GM19043 (cell line): Measurements from ENCODE around the gene SRC.

Experiments
- ATAC-seq: cut with Tn5 transposase; IDR thresholded peaks from one replicate; pipeline ENCODE4 v1.9.1; 2021; ENCODE audit warnings: low read depth; ENCODE audit not compliant: unreplicated experiment

SRC gene

DNA sequence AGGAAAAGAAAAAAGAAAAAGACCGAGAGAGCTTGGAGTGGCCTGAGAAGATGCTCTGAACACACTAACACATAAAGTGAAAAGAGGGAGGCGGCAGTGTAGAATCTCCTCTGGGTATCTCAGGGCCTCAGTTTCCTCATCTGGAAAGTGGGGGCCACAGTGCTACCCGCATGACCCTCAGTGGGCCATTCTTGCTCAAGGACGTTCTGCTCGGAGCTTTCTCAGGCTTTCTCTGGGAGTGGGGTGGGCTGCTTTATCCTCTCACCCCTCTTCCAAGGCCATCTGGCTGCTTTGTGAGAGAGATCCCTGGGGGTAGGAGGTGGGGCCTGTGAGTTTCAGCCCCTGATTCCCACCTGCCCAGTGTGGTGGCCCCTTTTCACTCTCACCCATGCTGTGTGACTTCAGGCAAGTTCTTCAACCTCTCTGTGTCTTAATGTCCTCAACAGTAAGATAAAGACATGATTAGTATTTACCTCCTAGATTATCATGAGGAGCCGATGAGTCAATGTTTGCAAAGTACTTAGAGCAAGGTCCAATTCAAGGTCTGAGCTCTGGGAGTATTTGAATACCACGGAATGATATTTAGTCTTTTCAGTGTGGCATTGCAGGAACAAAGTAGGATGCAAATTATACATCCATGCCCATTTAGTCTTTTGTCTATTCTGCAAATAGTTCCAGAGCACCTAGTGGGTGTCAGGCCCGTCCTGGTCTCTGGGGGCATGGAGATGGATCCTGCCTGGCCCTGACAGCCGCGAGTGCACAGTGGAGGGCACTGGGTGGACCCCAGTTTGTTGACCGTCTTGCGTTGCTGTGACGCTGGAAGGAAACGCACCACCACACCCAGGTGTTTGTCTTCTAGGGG, 34.3 kb downstream of the SRC start:
- ATAC-seq, result no peak

DNA sequence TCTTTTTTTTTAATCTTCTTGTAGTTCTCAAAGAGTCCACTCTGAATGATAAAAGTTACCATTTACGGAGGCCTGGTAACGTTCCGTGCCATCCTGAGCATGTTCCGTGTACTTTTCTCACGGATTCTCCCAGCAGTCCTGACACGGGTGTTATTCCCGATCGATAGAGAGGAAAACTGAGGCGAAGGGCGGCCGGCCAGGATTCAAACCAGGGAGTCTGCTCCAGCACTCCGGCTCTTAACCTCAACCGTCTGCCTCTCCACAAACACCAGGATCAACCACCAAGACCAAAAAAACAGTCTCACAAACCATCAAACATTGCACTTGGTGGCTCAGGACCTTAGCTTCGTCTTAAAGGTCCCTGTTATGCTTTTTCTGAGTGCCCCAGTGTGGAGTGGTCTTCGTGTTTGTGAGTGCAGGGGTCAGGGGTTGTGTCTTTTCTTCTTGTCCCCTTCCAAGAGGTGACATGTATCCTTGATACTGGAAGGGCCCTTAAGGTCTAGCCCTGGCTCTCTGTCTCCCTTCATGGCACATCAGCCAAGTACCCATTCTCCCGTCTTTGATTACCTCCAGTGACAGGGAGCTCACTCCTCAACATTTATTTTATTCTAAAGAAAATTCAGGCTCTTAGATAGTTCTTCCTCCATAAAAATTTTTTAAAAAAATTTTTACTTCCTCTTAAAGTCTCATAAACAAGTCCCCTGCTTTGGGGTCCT, 35.1 kb downstream of the SRC start:
- no peak for ATAC-seq

DNA sequence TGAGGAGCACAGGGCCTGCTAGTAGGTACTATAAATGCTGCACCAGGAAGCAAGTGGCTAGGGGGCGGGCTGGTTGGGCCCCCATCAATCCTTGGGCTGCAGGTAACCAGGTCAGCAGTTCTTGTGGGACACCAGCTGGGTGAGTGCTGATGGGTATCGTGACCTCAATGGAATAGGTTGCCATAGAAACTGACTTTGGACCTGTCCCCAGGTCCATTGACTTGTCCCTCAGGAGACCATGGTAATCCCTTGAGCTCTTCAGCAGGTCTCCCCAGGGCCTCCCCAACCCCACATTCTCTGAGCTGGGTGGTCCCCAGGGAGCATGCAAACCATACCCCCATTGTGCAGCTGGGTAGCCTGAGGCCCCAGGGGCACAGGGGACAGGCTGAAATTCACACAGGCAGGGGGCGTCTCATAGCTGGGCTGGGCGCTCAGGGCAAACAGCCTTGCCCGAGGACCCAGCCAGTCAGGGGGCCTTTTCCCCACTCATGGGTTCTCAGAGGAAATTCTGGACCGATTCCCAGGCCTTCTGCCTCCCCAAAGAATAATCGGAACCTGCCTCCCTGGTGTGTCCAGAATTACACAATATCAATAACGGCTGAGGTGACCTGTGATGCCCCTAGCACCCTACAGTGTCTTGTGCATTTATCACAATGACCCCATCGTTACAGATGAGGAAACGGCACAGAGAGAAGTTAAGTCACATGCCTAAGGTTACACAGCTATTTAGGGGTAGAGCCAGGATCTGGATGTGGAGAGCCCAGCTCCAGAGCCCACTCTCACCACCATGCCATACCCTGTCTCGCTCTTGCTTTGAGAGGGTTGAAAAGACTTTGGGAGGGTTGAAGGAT, 35.9 kb downstream of the SRC start:
- ATAC-seq, result no peak

DNA sequence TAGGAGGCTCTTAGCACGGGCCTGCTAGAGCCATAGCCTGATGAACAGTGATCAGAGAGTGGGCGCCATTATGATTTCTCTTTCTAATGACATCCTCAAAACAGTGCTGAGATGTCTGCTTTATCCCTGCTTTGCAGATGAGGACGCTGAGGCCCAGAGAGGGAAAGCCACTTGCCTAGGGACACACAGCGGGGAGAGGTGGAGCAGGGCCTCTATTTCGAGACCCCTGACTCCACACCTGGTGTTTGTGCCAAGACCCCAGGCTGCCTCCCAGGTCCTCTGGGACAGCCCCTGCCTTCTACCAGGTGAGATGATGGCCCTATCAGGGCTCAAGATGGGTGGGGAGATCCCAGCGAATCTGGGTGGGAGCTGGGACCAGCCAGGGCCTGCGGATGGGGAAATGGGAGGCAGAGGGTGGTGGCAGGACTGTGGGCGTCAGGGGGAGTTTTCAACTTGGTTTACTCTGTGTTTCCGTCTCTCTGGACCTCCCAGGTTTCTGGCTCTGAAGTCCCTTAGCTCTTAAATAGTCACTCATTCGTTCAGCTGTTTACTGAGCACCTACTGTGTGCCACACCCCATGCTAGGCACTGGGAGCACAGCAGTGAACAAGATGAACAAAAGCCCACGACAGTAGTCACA, 36.7 kb downstream of the SRC start:
- no peak for ATAC-seq

DNA sequence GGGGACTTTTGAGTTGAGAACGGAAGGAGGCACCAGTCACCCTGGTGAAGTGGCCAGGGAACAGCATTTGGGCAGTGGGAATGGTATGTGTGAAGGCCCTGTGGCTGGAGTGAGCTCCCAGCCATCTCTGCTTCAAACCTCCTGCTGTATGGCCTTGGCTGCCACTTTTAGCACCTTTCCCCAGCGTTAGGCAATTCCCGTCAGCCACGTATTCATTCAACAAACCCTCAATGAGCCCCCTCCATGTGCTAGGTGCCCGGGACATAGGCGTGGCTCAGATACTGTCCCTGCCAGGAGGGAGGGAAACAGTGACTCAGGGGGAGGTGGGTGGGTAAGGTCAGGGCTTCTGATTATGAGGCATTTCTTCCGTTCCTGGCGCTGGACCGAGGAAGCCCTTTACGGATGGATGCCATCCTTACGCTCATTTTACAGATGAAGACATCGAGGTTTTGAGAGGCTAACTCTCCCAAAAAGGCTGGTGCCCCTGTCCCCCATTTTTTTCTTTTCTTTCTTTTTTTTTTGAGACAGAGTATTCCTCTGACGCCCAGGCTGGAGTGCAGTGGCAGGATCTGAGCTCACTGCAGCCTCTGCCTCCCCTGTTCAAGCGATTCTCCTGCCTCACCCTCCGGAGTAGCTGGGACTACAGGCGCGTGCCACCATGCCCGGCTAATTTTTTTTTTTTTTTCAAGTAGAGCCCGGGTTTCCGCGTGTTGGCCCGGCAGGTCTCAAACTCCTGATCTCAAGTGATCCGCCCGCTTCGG, 37.5 kb downstream of the SRC start:
- no peak for ATAC-seq

DNA sequence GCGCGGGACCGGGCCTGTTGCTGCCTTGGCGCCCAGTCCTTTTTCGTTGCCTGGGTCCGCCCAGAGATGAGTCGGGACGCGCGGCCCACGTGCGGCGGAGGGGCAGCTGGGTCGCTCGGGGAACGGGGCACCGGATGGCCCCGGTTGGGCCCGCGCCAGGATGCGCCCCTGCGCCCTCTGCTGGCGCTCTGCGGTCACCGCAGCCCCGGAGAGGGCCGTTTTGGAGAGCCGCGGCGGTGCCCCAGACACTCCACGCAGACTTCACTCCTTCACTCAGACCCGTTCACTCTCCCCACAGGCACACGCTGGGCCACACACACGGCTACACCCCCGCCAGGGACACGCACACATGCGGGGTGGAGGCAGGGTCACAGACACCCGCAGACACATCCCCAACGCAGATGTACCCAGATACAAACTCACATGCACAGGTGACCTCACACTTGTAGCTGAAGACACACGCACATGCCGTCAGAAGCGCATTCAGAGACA, 38.8 kb downstream of the SRC start:
- no peak for ATAC-seq

DNA sequence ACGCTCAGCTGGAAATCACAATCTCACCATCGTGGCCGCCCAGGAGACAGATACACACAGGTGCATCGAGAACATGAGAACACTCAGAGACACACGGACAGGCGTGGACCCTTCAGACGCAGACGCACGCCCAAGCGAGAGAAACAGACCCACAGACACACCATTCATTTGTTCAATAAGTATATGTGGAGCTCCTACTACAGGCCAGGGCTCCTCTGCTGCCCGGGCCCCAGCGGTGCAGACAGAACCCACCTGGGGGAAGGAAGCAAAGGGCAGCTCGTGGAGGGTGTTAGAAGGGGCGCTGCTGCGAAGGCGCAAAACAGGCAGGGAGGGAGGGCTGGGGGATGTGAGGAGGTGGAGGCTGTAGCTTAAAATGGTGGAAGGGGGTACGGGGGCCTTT, 39.2 kb downstream of the SRC start:
- ATAC-seq, result no peak

DNA sequence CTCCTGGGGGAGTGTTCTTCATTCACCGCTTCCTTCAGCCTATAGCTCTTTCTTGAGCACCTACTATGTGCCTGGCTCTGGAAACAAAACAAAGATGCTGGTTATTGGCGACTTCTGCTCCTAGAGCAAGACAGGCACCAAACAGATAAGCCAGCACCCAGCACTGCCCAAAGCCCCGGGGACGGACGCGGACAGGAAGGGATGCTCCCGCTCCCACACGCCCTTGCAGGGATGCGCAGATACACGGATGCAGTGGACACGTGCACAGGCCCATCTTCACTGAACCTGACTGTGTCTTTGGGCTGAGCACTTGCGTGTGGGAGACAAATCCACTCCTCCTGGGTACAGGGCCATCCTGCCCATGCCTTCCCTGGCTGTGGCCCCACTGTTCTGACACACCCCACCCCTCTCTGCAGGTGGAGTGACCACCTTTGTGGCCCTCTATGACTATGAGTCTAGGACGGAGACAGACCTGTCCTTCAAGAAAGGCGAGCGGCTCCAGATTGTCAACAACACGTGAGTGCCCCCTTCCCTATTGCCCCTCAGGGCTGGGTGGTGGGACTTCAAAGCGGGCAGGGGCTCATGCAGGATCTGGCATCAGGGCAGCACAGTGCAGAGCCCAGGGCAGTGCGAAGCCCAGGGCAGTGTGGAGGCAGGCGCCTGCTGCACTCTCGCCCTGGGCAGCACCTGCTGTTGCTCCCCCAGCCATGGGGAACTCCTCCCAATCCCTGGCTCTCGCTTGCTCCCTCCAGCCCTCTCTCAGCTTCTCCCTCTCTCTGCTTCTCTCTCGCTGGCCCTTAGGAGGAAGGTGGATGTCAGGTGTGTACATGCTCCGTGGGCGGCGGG, 39.9 kb downstream of the SRC start:
- no peak for ATAC-seq

DNA sequence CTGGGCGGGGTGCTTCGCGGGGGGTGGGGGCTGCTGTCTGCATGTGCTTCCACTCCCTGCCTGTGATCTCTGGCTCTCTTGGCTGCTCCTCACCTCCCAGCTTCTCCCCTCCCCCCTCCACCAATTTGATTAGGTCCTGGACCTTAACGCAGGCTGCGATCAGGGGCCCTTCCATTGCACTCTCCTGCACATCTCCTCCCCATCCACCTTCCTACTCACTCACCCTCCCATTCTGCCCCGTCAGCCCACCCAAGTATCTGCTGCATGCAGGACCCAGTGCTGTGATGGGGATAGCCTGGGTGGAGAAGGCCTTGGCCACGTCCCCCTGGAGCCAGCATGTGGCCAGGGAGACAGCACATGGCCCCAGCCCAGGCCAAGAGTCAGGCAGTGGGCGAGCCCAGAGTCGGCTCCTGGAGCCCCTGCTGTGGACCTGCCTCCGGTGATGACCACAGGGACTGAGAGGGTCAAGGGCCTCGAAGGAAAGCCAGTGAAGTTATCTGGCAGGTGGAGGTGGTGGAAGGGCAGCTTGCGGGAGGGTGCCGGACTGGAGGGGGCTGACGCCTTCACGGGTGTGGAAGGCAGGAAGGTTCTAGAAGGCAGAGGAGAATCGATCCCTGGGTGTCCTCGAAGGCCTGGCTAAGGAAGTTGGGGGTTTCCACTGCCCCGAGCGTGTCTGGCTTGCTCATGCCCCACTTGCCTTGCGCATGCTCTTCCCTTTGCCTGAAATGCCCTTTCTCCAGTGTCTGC, 40.7 kb downstream of the SRC start:
- no peak for ATAC-seq

DNA sequence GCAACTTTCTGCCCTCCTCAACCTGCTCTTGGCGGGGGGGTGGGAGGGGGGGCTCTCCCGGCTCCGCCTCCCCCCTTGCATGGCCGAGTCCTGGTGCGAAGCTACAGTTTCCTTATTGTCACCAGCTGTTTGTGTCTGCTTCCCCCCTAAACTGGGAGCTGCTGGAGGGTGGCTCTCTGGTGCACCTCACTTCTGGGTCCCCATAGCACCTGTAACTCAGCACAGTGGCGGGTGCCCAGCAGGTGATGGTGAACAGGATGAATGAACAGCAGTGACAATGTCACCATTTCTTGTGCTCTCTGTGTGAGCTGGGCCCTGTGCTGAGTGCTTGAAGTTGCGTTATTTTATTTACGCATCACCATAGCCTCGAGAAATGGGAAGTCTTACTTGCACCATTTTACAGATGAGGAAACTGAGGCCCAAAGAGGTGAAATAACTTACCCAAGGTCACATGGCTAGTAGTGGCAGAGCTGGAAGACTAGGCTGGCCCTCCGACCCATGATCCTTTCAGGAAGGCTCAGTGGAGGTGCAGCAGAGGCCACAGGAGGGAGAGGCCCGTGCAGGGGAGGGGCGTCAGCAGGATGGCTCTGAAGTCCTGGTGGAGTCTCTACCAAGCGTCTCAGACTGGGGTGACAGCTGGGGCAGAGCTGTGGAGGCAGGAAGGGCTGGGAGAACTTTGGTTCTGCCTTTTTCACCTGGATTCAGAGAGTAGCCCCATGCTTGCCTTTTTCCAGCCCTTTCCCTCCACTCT, 41.8 kb downstream of the SRC start:
- no peak for ATAC-seq

DNA sequence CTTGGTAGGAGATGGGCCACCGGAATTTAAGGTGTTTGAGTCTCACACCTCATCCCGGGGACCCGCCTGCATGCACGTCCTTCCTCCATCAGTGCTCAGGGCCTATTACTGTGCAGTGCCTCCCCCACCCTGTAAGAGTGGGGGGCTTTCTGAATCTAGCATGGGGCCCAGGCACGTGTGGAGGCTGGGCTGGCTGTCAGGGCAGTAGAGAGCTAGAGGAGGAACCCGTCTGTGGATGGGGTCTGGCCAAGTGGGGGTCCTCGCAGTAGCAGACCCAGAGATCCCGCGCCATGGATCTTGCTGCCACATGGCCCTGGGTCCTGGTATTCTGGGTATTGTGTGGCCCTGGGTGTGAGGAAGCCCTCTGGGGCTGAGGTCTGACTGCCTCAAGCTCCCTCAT, 42.9 kb downstream of the SRC start:
- no peak for ATAC-seq

DNA sequence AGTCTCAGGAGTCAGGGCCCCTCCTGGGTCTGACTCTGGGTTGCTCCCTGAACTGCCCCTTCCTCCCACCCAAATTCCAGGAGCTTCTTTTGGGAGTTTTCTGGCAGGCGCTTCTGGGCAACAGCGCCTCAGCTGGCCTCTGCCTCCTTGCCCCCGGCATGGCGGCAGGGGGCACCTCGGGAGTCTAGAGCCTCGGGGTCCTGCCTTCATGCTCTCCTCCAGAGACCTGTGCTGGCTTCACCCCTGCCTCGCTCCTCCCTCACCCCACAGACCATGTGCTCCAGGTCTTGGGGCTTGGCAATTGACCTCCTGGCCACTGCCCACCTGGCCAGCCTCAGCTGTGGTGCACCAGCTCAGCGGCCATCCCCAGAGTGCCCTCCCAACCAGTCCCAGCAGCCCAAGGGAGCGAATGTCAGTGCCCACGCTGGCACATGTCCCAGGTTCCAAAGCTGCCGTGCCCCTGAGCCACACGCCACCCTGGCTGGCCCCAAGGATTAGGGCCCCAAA, 43.4 kb downstream of the SRC start:
- no peak for ATAC-seq

DNA sequence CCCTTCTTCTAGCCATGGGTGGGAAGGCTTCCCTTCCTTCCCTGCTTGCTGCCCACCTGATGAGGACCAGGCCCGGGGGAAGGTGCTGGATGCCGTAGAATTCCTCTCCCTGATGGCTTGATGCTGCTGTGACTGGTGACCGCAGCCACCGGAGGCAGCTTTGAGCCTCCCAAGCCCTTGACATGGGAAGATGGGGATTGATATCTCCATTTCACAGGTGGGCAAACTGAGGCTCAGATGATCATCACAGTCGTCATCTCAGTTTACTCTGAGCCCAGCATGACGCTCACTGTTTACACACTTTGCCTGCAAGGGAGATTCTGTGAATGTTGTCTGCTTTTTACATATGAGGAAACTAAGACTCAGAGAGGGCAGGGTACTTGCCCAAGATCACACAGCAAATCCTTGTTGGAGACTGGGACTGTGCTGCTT, 43.9 kb downstream of the SRC start:
- ATAC-seq, result no peak

DNA sequence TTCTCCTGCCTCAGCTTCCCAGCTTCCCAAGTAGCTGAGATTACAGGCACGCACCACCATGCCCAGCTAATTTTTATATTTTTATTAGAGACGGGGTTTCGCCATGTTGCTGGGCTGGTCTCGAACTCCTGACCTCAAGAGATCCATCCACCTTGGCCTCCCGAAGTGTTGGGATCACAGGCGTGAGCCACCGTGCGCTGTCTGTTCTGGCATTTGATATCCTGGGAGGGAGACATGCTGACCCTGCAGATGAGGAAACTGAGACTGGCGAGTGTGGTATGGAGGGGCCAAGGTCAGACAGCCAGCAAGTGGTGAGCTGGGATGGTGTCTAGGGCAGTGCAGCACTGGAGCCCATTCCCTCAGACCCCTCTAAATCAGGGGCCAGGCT, 44.6 kb downstream of the SRC start:
- no peak for ATAC-seq

DNA sequence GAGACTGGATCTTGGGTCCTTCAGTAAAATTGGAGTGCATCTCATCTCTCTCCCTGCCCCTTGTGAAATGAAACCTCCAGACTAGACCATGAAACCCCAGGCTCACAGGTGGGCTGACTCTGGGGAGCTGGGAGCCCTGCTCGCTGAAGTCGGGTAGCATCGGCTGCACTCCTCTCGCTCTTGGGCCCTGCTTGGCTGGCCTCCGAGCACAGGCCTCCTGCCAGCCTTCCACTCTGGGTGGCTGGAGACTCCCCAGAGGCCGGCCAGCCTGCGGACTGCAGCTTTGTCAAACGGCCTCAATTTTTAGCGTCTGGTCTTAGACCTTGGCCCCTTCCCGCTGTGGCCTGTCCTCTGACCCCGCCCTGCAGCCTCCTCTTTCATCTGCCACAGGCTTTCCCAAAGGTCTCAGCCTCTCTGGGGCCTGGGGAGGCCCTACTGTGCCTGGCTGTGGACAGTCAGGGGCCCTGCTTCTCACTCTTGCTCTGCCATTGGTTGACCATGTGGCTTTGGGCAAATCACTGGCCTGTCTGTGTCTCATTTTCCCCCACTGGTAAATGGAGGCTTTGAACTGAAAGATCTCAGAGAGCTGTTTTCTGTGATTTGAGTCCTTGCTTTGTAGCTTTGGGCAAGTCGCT, 45.1 kb downstream of the SRC start:
- ATAC-seq, result no peak

DNA sequence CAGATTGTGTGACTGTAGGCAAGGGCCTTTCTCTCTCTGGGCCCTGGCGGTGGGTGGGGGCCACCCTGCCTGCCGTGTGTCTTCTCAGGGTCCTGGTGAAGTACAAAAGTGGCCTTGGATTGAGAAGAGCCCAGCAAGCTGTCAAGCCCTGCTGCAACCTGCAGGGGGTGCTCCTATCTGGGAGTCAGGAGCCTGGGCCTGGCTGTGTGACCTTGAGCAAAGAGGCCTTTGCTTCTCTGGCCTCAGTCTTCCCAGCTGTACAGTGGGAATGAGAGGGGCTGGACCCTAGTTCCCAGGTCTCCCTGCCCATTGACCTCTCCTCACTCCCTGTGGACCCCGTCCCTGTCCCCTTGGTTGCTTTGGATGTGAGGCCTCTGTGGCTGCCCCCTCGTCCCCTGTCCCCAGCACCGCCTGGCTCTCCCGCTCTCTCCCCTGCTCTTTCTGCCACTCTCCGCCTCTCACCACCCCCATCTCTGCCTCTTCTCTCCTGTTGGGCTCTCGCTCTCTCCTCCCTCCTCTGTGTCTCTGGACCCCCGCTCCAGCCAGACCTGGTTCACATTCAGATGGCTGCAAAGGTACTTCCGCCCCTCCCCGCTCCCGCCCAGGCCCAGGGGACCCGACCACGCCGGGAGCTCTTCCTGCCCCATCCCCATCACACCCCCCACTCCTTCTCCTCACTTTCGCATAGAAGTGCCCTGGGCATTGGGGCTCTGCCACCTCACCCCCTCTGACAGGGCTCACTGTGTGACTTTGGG, 46.7 kb downstream of the SRC start:
- ATAC-seq, result no peak
